Measurements from ENCODE around the gene CAP2. TPM values are rescaled to one million over a fixed set of nuclear protein-coding genes. Genes with fewer than 3 reads are reported as not detected.

The CAP2 gene
- total and polyA plus RNA-seq, 8 donors = 2.7 to 4.0 (median 3.5) TPM

DNA sequence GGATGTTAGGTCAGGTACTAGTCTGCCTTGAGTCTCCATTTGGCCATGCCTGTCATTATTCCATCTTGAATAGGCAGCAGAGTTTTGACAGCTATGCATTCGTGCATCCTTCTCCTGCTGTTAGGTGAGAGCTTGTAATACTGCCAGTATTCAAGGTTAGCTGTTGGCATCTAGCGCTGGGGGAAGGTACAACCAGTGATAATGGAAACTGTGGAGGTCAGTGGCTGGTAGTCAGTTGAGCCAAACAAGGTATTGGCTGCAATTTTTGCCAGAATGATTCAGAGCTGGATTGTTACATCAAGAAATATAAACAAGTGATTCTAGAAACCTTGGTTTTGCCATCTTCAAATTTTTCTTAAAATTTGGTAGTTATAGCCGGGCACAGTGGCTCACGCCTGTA is 213.2 kb downstream of the CAP2 start:
- H3K27ac ChIP-seq = no peak overlapping the region
- intact Hi-C loops (cut with DNase I) = no loop called here
- 61 to 63% methylated on average over 4 of the region's 4 CpGs for WGBS, 2 donors
- H3K4me1 ChIP-seq = peaks cover 6 to 24% (median 23%) of the 10 kb centered on the region in 3 donors
- no peaks in the 10 kb centered on the region for H3K9me3 ChIP-seq
- peak in 2 of 6 donors; percentile 17 to 26 for DNase-seq
- FAIRE-seq = no peak
- TF ChIP-seq, protein P1, sequence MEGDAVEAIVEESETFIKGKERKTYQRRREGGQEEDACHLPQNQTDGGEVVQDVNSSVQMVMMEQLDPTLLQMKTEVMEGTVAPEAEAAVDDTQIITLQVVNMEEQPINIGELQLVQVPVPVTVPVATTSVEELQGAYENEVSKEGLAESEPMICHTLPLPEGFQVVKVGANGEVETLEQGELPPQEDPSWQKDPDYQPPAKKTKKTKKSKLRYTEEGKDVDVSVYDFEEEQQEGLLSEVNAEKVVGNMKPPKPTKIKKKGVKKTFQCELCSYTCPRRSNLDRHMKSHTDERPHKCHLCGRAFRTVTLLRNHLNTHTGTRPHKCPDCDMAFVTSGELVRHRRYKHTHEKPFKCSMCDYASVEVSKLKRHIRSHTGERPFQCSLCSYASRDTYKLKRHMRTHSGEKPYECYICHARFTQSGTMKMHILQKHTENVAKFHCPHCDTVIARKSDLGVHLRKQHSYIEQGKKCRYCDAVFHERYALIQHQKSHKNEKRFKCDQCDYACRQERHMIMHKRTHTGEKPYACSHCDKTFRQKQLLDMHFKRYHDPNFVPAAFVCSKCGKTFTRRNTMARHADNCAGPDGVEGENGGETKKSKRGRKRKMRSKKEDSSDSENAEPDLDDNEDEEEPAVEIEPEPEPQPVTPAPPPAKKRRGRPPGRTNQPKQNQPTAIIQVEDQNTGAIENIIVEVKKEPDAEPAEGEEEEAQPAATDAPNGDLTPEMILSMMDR (IDR thresholded peaks at IDR 0.05) = no peak
- peaks cover 0 to 26% (median 0%) of the 10 kb centered on the region in 3 donors for H3K36me3 ChIP-seq
- peak in 3 of 4 donors; percentile 45 to 66 (median 46) for ATAC-seq
- no peak overlapping the region for H3K4me3 ChIP-seq
- no peaks in the 10 kb centered on the region for H3K27me3 ChIP-seq

Other genes with a start within 250 kb of the CAP2 start
- under 1 TPM in 4 of 6 donors, not detected in 2; 0.06 to 0.13 (median 0.10) TPM for gene RBM24, start 112.2 kb upstream of the CAP2 start, total RNA-seq
- gene RBM24, start 112.2 kb upstream of the CAP2 start, polyA plus RNA-seq = under 1 TPM; 0.38 to 0.45 TPM
- gene FAM8A1, start 206.7 kb downstream of the CAP2 start, total RNA-seq = 10 to 100 TPM in 5 of 6 donors, 1 to 10 TPM in 1; 9.8 to 15.9 (median 12.0) TPM
- gene FAM8A1, start 206.7 kb downstream of the CAP2 start, polyA plus RNA-seq = 10 to 100 TPM in 1 of 2 donors, 1 to 10 TPM in 1; 4.7 to 11.4 TPM